Astrocyte (in vitro differentiated cells and primary cell): ENCODE results near the gene EEF1AKMT1.

Experiments used
- EZH2 ChIP-seq: IDR thresholded peaks from 2 replicates; pipeline ENCODE4 v1.6.1; 2012; ENCODE audit warnings: mild to moderate bottlenecking, low read length, inconsistent platforms; ENCODE audit not compliant: insufficient read depth
- TF ChIP-seq, protein P1 (sequence below): IDR thresholded peaks from 2 replicates; pipeline ENCODE4 v1.5.1; 2011; ENCODE audit warnings: low read depth, mild to moderate bottlenecking, inconsistent platforms, low read length, moderate library complexity; ENCODE audit not compliant: insufficient read depth

- TF ChIP-seq, protein P1, sequence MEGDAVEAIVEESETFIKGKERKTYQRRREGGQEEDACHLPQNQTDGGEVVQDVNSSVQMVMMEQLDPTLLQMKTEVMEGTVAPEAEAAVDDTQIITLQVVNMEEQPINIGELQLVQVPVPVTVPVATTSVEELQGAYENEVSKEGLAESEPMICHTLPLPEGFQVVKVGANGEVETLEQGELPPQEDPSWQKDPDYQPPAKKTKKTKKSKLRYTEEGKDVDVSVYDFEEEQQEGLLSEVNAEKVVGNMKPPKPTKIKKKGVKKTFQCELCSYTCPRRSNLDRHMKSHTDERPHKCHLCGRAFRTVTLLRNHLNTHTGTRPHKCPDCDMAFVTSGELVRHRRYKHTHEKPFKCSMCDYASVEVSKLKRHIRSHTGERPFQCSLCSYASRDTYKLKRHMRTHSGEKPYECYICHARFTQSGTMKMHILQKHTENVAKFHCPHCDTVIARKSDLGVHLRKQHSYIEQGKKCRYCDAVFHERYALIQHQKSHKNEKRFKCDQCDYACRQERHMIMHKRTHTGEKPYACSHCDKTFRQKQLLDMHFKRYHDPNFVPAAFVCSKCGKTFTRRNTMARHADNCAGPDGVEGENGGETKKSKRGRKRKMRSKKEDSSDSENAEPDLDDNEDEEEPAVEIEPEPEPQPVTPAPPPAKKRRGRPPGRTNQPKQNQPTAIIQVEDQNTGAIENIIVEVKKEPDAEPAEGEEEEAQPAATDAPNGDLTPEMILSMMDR: no peak
- no peak for TF ChIP-seq EZH2
Measured at GRCh38 chr13:20721058-20721453, 52.7 kb downstream of the EEF1AKMT1 start.
